Middle frontal gyrus (tissue), 1 donor: ENCODE measurements around the gene COPE.

ENCODE experiments used
- DNase-seq: peaks from one replicate; pipeline ENCODE4 v3.0.0-alpha.2; 2015; ENCODE audit warnings: low spot score; ENCODE audit errors: extremely low spot score

Gene COPE

GRCh38 chr19:18853755-18854427 is 65.3 kb downstream of the COPE start:
- no peak for DNase-seq

- DNase-seq: no peak
These were observed 66.5 kb downstream of the COPE start for GRCh38 chr19:18852648-18853047.

DNA sequence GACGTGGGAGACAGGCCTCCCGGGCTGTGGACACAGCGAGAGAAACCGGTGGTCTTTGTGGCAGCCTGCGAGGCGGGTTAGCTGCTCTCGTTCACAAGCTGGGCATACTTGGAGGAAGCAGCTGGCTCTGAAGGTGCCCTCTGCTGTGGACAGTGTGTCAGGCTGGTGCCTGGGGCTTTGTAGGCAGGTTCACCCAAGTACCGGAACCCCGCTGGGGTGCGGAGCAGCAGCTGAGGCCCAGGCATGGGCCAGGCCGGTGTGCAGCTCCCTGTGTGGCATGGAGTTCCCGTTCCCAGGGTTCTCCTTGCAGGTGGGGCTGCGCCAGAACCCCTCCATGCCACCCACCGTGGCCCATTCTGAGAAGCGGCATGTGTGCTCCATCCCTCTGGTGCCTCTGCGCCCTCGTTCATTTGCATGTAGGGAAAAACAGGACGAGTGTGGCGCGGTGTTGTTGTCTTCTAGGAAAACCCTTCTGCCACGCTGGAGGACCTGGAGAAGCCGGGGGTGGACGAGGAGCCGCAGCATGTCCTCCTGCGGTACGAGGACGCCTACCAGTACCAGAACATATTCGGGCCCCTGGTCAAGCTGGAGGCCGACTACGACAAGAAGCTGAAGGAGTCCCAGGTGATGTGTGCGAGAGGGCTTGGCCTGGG is 67.4 kb downstream of the COPE start:
- no peak for DNase-seq

DNA sequence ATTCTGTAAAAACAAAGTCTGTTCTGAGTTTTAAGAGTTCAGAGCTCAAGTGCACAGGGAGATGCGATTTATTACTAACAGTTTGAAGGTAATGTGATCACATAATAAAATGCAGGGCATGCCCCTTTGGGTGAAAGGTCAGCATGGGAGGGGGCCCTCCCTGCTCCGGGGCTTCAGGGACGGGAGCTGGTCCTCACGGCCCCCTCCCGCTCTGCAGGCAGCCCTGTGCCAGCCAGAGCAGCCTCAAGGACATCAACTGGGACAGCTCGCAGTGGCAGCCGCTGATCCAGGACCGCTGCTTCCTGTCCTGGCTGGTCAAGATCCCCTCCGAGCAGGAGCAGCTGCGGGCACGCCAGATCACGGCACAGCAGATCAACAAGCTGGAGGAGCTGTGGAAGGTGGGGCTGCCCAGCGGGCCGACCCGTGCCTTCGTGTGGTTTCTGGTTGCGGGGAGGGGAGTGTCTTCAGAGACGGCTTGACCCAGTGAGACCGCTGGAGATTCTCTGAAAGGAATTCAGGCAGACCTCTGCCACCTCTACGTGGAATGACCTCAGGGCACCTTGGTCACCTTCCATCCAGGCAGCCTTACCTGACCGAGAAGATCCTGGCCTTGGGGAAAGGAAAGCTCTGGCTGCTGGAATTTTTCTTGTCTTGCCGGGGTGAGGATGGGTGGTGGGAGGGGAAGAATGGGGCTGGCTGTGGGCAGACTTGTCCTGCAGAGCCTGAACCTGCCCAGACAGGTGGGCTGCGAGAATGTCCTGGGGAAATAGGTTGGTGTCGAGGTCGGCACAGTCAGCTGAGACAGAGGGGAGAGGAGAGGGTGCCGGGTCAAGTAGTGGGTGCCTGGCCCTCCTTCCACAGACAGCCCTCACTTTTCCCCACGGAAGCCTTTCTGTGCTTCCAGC is 68.5 kb downstream of the COPE start:
- DNase-seq: no peak

- no peak for DNase-seq
These were observed 69.3 kb downstream of the COPE start for GRCh38 chr19:18849838-18850400.
